Measurements from ENCODE around the gene DTX1.

DNA sequence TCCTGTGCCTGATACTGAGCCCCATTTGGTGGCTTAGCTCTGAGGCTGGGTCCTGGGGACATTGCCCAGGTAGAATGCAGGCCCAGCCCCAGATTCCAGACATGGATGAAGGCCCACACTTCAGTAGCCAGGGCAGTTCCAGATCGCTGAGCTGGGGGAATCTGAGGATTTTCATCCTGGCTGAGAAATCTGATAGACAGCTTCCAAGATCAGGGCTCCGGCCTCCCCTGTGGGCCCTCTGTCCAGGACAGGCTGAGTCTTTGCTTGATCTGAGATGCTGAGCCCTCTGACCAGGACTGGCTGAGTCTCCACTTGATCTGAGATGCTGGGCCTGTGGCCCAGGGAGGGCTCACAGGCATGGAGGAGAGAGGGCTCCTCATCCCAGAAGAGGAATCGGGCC, 82.3 kb downstream of the DTX1 start:
- TF ChIP-seq, protein P1, sequence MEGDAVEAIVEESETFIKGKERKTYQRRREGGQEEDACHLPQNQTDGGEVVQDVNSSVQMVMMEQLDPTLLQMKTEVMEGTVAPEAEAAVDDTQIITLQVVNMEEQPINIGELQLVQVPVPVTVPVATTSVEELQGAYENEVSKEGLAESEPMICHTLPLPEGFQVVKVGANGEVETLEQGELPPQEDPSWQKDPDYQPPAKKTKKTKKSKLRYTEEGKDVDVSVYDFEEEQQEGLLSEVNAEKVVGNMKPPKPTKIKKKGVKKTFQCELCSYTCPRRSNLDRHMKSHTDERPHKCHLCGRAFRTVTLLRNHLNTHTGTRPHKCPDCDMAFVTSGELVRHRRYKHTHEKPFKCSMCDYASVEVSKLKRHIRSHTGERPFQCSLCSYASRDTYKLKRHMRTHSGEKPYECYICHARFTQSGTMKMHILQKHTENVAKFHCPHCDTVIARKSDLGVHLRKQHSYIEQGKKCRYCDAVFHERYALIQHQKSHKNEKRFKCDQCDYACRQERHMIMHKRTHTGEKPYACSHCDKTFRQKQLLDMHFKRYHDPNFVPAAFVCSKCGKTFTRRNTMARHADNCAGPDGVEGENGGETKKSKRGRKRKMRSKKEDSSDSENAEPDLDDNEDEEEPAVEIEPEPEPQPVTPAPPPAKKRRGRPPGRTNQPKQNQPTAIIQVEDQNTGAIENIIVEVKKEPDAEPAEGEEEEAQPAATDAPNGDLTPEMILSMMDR (IDR thresholded peaks at IDR 0.05), result no peak
- no peak for TF ChIP-seq POLR2AphosphoS5 (IDR thresholded peaks at IDR 0.05; ENCODE audit: low read depth, low read length)
